ENCODE results near the gene CSPG4.

DNA sequence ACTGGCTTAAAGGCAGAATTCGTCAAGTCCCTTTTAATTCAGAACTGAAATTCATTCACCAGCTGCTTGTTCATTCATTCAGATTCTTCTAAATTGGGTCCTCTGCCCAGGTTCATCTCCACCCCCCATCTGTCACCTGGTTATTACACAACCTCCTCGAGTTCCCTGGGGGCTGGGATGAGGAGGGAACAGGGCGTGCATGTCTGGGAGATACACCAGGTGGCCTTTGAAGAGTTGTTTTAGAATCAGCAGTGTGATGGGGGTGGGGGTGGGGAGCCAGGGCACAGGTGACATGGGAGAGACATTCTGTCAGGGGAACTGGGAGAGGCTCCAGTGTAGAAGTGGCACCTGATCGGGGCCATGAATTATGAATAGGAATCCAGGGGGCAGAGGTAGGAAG, 56.7 kb downstream of the CSPG4 start:
- TF ChIP-seq, protein P1, sequence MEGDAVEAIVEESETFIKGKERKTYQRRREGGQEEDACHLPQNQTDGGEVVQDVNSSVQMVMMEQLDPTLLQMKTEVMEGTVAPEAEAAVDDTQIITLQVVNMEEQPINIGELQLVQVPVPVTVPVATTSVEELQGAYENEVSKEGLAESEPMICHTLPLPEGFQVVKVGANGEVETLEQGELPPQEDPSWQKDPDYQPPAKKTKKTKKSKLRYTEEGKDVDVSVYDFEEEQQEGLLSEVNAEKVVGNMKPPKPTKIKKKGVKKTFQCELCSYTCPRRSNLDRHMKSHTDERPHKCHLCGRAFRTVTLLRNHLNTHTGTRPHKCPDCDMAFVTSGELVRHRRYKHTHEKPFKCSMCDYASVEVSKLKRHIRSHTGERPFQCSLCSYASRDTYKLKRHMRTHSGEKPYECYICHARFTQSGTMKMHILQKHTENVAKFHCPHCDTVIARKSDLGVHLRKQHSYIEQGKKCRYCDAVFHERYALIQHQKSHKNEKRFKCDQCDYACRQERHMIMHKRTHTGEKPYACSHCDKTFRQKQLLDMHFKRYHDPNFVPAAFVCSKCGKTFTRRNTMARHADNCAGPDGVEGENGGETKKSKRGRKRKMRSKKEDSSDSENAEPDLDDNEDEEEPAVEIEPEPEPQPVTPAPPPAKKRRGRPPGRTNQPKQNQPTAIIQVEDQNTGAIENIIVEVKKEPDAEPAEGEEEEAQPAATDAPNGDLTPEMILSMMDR (IDR thresholded peaks at IDR 0.05) = no peak
- no peak for TF ChIP-seq EZH2 (IDR thresholded peaks at IDR 0.05; ENCODE audit: borderline replicate concordance, insufficient read depth, low read depth, low read length, poor library complexity, severe bottlenecking)
